ENCODE measurements around the gene TTC39B.

Gene TTC39B

DNA sequence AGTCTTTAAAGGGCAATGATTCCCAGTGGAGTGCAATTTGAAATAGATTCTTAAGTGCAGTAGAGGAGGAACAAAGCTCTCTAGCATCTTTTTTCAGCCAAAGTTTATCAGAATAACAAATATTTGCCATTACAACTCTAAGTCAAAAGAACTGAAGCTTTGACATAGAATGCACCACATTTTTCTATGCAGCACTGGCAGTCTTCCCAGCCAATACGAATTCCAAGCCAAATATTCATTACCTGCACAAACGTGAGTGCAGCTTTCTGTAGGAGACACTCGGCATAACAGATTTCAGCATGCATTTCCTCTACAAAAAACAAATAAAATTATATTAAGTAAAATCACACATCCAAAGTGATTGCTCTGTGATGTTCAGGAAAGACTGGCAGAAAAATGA, 103.4 kb downstream of the TTC39B start:
- no peaks in the 10 kb centered on the region for H3K4me1 ChIP-seq (ENCODE audit: control insufficient read depth in 1 of 2, insufficient read depth in 2 of 2, low read length in 2 of 2)
- H3K9me3 ChIP-seq (ENCODE audit: control insufficient read depth in 1 of 2, low read length in 2 of 2) = no peaks in the 10 kb centered on the region
- no peak overlapping the region for H3K4me3 ChIP-seq (ENCODE audit: low read depth in 1 of 2, low read length in 2 of 2)
- no peaks in the 10 kb centered on the region for H3K27me3 ChIP-seq (ENCODE audit: low read depth, low read length)
- no peak overlapping the region for H3K27ac ChIP-seq (ENCODE audit: low read length)
- peaks cover under 1 to 3% of the 10 kb centered on the region in 2 donors for H3K36me3 ChIP-seq (ENCODE audit: control insufficient read depth in 1 of 2, insufficient read depth in 2 of 2, low read length in 2 of 2)

DNA sequence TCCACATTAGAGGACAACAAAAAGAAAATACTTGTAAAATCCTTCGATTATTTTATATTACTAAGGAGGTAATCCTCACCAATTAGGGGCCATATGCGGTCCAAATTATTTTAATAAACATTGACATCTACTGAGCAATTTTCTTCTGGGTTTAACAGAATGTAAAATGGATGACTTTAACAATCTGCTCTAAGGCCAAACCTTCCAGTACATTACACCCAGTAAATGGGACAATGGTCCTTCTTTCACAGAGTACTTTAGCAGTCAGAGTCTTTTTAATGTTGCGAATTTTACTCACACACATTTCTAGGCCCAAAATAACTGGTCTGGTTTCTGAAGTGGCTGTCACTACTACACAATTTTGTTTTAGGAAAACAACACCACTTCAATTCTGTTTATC, 106.9 kb downstream of the TTC39B start:
- peaks cover 6 to 21% of the 10 kb centered on the region in 2 donors for H3K36me3 ChIP-seq (ENCODE audit: control insufficient read depth in 1 of 2, insufficient read depth in 2 of 2, low read length in 2 of 2)
- no peak overlapping the region for H3K4me3 ChIP-seq (ENCODE audit: low read depth in 1 of 2, low read length in 2 of 2)

DNA sequence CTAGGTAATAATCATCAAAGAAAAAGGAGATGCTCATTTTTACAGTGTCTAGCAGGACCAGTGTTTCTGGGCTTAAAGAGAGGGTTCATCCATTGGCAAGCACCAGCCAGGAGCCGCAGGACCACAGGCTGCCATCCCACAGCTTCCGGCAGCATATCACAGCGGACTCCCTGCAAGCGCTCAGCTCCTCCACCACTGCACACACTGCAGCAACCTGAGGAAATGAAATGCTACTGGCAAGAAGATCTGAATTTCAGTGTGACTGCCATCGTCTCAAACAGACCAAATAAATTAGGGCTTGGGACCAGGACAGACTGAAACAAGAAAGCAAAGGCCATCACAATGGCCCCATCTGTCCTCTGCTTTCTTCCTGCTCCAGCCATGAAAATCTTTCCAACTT, 114.2 kb downstream of the TTC39B start:
- H3K4me1 ChIP-seq (ENCODE audit: control insufficient read depth in 1 of 2, insufficient read depth in 2 of 2, low read length in 2 of 2) = no peaks in the 10 kb centered on the region
- H3K27me3 ChIP-seq (ENCODE audit: low read depth, low read length) = no peaks in the 10 kb centered on the region
- no peaks in the 10 kb centered on the region for H3K9me3 ChIP-seq (ENCODE audit: control insufficient read depth in 1 of 2, low read length in 2 of 2)
- H3K27ac ChIP-seq (ENCODE audit: low read length) = no peak overlapping the region
- no peak overlapping the region for H3K4me3 ChIP-seq (ENCODE audit: low read depth in 1 of 2, low read length in 2 of 2)
- H3K36me3 ChIP-seq (ENCODE audit: control insufficient read depth in 1 of 2, insufficient read depth in 2 of 2, low read length in 2 of 2) = peaks cover 15 to 46% of the 10 kb centered on the region in 2 donors

More for the DNA sequence above, 106.9 kb downstream of the TTC39B start:
- no peaks in the 10 kb centered on the region for H3K9me3 ChIP-seq (ENCODE audit: control insufficient read depth in 1 of 2, low read length in 2 of 2)
- H3K4me1 ChIP-seq (ENCODE audit: control insufficient read depth in 1 of 2, insufficient read depth in 2 of 2, low read length in 2 of 2) = no peaks in the 10 kb centered on the region
- H3K27ac ChIP-seq (ENCODE audit: low read length) = no peak overlapping the region
- H3K27me3 ChIP-seq (ENCODE audit: low read depth, low read length) = no peaks in the 10 kb centered on the region

DNA sequence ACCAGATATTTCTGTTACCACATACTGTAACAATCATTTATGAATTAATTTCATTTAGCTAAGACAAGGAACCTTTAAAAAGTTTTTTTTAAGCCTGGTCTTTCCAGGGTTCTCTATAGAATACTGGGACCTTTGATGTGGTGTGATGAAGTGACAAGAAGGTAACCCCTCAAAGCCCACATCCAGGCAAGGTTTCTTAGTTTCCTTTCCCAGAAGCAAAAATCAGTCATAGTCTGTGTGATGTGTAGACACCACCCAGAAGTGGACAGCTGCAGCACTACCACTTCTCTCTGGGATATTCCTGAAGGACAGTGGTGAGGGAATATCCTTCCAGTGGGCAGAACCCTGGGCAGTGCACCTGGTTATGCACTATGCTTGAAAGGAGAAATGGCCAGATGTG, 115.6 kb downstream of the TTC39B start:
- Histone ChIP-seq H3K27ac (ENCODE audit: low read length) (no peak overlapping the region), H3K9me3 (ENCODE audit: control insufficient read depth in 1 of 2, low read length in 2 of 2) (no peaks in the 10 kb centered on the region), H3K4me1 (ENCODE audit: control insufficient read depth in 1 of 2, insufficient read depth in 2 of 2, low read length in 2 of 2) (no peaks in the 10 kb centered on the region), H3K27me3 (ENCODE audit: low read depth, low read length) (no peaks in the 10 kb centered on the region), H3K4me3 (ENCODE audit: low read depth in 1 of 2, low read length in 2 of 2) (no peak overlapping the region), H3K36me3 (ENCODE audit: control insufficient read depth in 1 of 2, insufficient read depth in 2 of 2, low read length in 2 of 2) (peaks cover 17 to 49% of the 10 kb centered on the region in 2 donors)

DNA sequence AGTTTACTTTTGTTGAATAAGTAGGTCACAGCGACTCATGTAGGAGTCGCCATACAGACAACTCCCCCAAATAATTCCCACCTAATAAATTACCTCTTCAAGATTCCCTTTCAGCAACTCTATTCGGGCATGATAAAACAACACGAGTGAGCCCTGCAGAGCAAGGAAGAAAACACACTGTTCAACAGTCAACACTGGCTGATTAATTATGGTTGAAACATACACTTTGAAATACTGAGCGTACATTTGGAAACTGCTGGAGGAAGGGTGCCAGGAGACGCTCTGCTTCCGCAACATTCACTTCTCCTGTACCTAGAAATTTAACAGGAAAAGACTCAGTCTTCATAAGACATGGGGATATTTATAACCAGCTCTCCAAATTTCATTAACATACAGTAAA, 117.5 kb downstream of the TTC39B start:
- no peak overlapping the region for H3K27ac ChIP-seq (ENCODE audit: low read length)
- H3K36me3 ChIP-seq (ENCODE audit: control insufficient read depth in 1 of 2, insufficient read depth in 2 of 2, low read length in 2 of 2) = peaks cover 23 to 44% of the 10 kb centered on the region in 2 donors
- H3K9me3 ChIP-seq (ENCODE audit: control insufficient read depth in 1 of 2, low read length in 2 of 2) = no peaks in the 10 kb centered on the region
- no peaks in the 10 kb centered on the region for H3K4me1 ChIP-seq (ENCODE audit: control insufficient read depth in 1 of 2, insufficient read depth in 2 of 2, low read length in 2 of 2)
- no peaks in the 10 kb centered on the region for H3K27me3 ChIP-seq (ENCODE audit: low read depth, low read length)
- no peak overlapping the region for H3K4me3 ChIP-seq (ENCODE audit: low read depth in 1 of 2, low read length in 2 of 2)

DNA sequence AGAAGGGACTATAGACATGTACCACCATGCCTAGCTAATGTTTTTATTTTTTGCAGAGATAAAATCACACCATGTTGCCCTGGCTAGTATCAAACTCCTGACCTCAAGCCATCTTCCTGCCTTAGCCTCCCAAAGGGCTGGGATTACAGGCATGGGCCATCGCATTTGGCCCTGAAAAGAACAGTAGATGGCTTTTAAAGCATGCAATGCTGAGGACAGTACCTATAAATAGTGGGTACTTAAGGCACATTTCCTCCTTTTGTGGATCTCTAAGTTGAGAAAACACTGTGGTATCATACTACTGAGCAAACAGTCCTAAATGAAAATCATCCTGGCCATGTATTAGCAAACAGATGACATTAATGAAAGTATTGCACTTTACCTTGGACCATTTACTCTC, 119.4 kb downstream of the TTC39B start:
- no peak overlapping the region for H3K4me3 ChIP-seq (ENCODE audit: low read depth in 1 of 2, low read length in 2 of 2)
- peaks cover 0 to 3% of the 10 kb centered on the region in 2 donors for H3K4me1 ChIP-seq (ENCODE audit: control insufficient read depth in 1 of 2, insufficient read depth in 2 of 2, low read length in 2 of 2)
- no peaks in the 10 kb centered on the region for H3K27me3 ChIP-seq (ENCODE audit: low read depth, low read length)
- no peaks in the 10 kb centered on the region for H3K9me3 ChIP-seq (ENCODE audit: control insufficient read depth in 1 of 2, low read length in 2 of 2)
- H3K27ac ChIP-seq (ENCODE audit: low read length) = no peak overlapping the region
- peaks cover 23 to 41% of the 10 kb centered on the region in 2 donors for H3K36me3 ChIP-seq (ENCODE audit: control insufficient read depth in 1 of 2, insufficient read depth in 2 of 2, low read length in 2 of 2)

DNA sequence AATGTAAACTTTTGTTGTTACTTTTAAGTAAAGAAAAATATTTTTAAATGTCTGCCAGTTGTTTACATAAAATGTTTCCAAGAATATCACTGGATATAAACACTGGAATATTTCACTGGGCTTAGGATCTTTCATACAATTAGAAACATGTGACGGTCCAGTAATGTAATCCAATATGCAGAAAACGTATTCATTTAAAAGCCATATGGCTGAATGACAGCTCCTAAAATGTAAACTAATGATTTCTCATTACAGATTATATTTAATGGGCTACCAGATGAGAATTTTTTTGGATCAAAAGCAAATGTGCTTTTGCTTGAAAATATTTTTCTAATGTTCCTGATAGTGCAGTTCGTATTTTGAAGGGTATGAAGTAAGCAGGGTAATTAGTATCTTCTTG, 124.3 kb downstream of the TTC39B start:
- no peaks in the 10 kb centered on the region for H3K9me3 ChIP-seq (ENCODE audit: control insufficient read depth in 1 of 2, low read length in 2 of 2)
- H3K4me1 ChIP-seq (ENCODE audit: control insufficient read depth in 1 of 2, insufficient read depth in 2 of 2, low read length in 2 of 2) = peaks cover 0 to 3% of the 10 kb centered on the region in 2 donors
- peaks cover 22 to 24% of the 10 kb centered on the region in 2 donors for H3K36me3 ChIP-seq (ENCODE audit: control insufficient read depth in 1 of 2, insufficient read depth in 2 of 2, low read length in 2 of 2)
- no peak overlapping the region for H3K27ac ChIP-seq (ENCODE audit: low read length)
- no peaks in the 10 kb centered on the region for H3K27me3 ChIP-seq (ENCODE audit: low read depth, low read length)
- no peak overlapping the region for H3K4me3 ChIP-seq (ENCODE audit: low read depth in 1 of 2, low read length in 2 of 2)

DNA sequence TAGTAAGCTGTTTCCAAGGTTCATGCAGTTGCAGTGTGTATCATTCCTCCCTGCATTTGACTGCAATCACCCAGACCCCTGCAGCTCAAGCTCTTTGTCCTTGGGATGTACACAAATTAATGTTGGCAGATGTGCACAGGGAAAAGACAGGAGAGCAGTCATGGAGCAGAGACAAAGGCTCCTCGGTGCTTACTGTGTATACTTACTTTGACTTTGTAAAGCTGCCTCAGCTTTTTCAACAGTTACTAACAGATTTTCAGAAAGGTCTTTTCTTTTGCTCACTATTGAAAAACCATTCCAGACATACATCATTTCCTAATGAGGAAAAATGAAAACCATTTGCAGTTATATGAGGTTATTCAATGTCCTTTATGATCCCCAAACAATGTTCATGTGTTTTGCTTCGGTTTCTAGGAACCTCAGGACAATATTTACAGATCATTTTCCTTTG, 124.9 kb downstream of the TTC39B start:
- no peaks in the 10 kb centered on the region for H3K9me3 ChIP-seq (ENCODE audit: control insufficient read depth in 1 of 2, low read length in 2 of 2)
- H3K27me3 ChIP-seq (ENCODE audit: low read depth, low read length) = no peaks in the 10 kb centered on the region
- H3K4me3 ChIP-seq (ENCODE audit: low read depth in 1 of 2, low read length in 2 of 2) = no peak overlapping the region
- no peak overlapping the region for H3K27ac ChIP-seq (ENCODE audit: low read length)
- H3K4me1 ChIP-seq (ENCODE audit: control insufficient read depth in 1 of 2, insufficient read depth in 2 of 2, low read length in 2 of 2) = peaks cover 0 to 3% of the 10 kb centered on the region in 2 donors
- H3K36me3 ChIP-seq (ENCODE audit: control insufficient read depth in 1 of 2, insufficient read depth in 2 of 2, low read length in 2 of 2) = peaks cover 18 to 23% of the 10 kb centered on the region in 2 donors

DNA sequence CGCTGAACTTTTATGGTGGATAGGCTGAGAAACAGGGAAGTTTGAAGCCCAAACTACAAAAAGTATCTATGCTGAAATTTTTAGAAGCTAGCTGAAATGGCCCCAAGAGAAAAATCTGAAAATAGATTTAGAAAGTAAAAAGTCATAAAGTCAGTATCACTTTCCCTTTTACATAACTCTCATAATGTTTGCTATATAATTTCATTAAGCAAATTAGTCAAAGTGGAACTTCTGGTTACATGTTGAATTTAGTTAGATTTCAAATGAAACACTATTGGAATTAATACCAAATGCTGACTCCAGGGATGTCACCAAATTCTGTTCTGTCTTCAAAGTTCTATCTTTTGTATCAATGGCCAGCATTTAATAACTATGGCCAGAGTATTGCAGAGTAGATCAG, 126.9 kb downstream of the TTC39B start:
- Histone ChIP-seq H3K36me3 (ENCODE audit: control insufficient read depth in 1 of 2, insufficient read depth in 2 of 2, low read length in 2 of 2) (peaks cover 10 to 25% of the 10 kb centered on the region in 2 donors), H3K4me3 (ENCODE audit: low read depth in 1 of 2, low read length in 2 of 2) (no peak overlapping the region), H3K27me3 (ENCODE audit: low read depth, low read length) (no peaks in the 10 kb centered on the region), H3K27ac (ENCODE audit: low read length) (no peak overlapping the region), H3K4me1 (ENCODE audit: control insufficient read depth in 1 of 2, insufficient read depth in 2 of 2, low read length in 2 of 2) (peaks cover 0 to 3% of the 10 kb centered on the region in 2 donors), H3K9me3 (ENCODE audit: control insufficient read depth in 1 of 2, low read length in 2 of 2) (no peaks in the 10 kb centered on the region)

DNA sequence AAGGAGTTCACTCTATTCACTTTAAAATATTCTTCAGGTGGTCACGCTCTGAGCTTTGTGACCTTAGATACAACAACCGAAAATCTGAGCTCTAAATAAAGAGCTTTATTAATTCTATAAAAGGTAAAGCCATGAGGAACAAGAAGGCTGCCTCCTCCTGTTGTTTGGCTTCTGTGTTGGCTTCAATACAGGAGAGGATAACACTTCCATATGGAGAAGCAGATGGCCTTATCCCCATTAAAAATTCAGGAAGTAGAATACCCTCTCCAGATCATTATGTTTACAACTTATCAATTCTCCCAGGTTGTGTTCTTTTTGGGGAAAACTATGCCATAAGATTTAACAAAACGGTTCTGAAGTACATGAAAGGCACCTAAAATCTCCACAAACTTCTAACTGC, 128.4 kb downstream of the TTC39B start:
- Histone ChIP-seq H3K36me3 (ENCODE audit: control insufficient read depth in 1 of 2, insufficient read depth in 2 of 2, low read length in 2 of 2) (peaks cover 17 to 33% of the 10 kb centered on the region in 2 donors), H3K4me3 (ENCODE audit: low read depth in 1 of 2, low read length in 2 of 2) (no peak overlapping the region), H3K27me3 (ENCODE audit: low read depth, low read length) (no peaks in the 10 kb centered on the region), H3K9me3 (ENCODE audit: control insufficient read depth in 1 of 2, low read length in 2 of 2) (no peaks in the 10 kb centered on the region), H3K4me1 (ENCODE audit: control insufficient read depth in 1 of 2, insufficient read depth in 2 of 2, low read length in 2 of 2) (peaks cover 0 to 3% of the 10 kb centered on the region in 2 donors), H3K27ac (ENCODE audit: low read length) (no peak overlapping the region)

DNA sequence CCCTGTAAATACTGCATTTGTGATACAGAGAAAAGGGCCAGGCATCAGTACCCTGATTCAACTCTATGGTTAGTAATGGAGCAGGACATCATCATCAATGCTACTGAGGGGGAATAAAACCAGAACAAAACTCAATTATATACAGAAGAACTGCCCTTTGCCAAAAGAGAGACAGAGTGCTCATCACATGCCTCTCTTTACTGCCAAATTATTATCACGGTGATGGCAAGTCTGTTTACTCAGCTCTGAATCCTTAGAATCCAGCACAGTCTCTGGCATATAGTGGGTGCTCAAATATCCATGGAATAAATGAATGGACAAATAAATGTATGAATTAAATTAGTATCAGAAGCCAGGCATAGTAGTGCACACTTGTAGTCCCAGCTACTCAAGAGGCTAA, 130.2 kb downstream of the TTC39B start:
- Histone ChIP-seq H3K27ac (ENCODE audit: low read length) (no peak overlapping the region), H3K4me1 (ENCODE audit: control insufficient read depth in 1 of 2, insufficient read depth in 2 of 2, low read length in 2 of 2) (no peaks in the 10 kb centered on the region), H3K27me3 (ENCODE audit: low read depth, low read length) (no peaks in the 10 kb centered on the region), H3K36me3 (ENCODE audit: control insufficient read depth in 1 of 2, insufficient read depth in 2 of 2, low read length in 2 of 2) (peaks cover 15 to 31% of the 10 kb centered on the region in 2 donors), H3K4me3 (ENCODE audit: low read depth in 1 of 2, low read length in 2 of 2) (no peak overlapping the region), H3K9me3 (ENCODE audit: control insufficient read depth in 1 of 2, low read length in 2 of 2) (no peaks in the 10 kb centered on the region)

DNA sequence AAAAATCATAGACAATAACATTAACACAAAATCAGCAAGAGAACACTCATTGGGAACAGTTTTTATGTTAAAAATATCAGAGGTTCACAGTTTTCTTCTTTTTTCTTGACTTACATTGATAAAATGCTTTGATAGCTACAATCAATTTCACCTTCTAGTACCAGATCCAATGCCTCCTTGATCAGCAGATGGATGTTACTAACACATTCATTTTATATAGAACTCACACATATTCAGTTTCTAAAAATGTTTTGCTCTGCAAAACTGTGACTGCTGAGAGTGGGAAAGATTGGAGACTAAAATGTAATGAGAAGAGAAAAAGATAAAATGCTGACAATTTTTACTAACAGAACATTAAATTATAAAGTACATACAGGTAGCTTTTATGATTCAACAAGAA, 143.1 kb downstream of the TTC39B start:
- Histone ChIP-seq H3K27ac (ENCODE audit: low read length) (no peak overlapping the region), H3K9me3 (ENCODE audit: control insufficient read depth in 1 of 2, low read length in 2 of 2) (no peaks in the 10 kb centered on the region), H3K36me3 (ENCODE audit: control insufficient read depth in 1 of 2, insufficient read depth in 2 of 2, low read length in 2 of 2) (peaks cover 0 to 3% of the 10 kb centered on the region in 2 donors), H3K27me3 (ENCODE audit: low read depth, low read length) (no peaks in the 10 kb centered on the region), H3K4me1 (ENCODE audit: control insufficient read depth in 1 of 2, insufficient read depth in 2 of 2, low read length in 2 of 2) (no peaks in the 10 kb centered on the region), H3K4me3 (ENCODE audit: low read depth in 1 of 2, low read length in 2 of 2) (no peak overlapping the region)

Data from muscle layer of duodenum (tissue), 2 donors.